Mammary epithelial cell (primary cell): ENCODE data around the gene PON2.

Experiments used
- CTCF ChIP-seq, 2 donors: IDR thresholded peaks in 1 of 2; conservative IDR thresholded peaks in 1 of 2; 2 replicates each; pipeline ENCODE4 v1.5.1; 2011 to 2012; ENCODE audit warnings: inconsistent platforms in 2 of 2, low read length in 2 of 2, mild to moderate bottlenecking in 2 of 2, control low read depth in 1 of 2, low read depth in 1 of 2; ENCODE audit not compliant: insufficient read depth in 1 of 2; ENCODE audit errors: extremely low read depth in 1 of 2
- EZH2 ChIP-seq: IDR thresholded peaks from 2 replicates; pipeline ENCODE4 v1.6.1; 2012; ENCODE audit warnings: low read length, inconsistent platforms, borderline replicate concordance

- no peak for TF ChIP-seq CTCF (conservative IDR thresholded peaks at IDR 0.05 in 1 of 2, IDR thresholded peaks at IDR 0.05 in 1 of 2; ENCODE audit: extremely low read depth in 1 of 2, insufficient read depth in 1 of 2, low read depth in 1 of 2, low read length in 2 of 2)
- no peak for TF ChIP-seq EZH2
Observed at GRCh38 chr7:95470452-95470851, 35.6 kb upstream of the PON2 start.
